Heart left ventricle (tissue), 13 donors: ENCODE data around the gene SNX21.

Source experiments
- CTCF ChIP-seq, 12 donors: fragments of 200-600 bp; sonication (generic) in 4 of 12; IDR thresholded peaks; one replicate each; pipeline versions ENCODE4 v1.5.0 to v1.8.0; 2018 to 2022; ENCODE audit warnings: antibody characterized with exemption in 12 of 12, mild to moderate bottlenecking in 5 of 12
- POLR2A ChIP-seq, 2 donors: fragments of 450-650 bp; IDR thresholded peaks; one replicate each; pipeline ENCODE4 v1.6.1; 2017; ENCODE audit warnings: antibody characterized with exemption in 2 of 2, mild to moderate bottlenecking in 2 of 2, moderate library complexity in 2 of 2
- donor health status: ischemic (EF 13 %, LVEDD 7.1; RV severe dilation, severe dysfunction).
- donor health status: DM: no; HTN: yes; CAD: no.
- donor health status: DM: no; HTN: no; CAD: no.
- donor health status: ischemic (EF 25% LVEDD 6.9; RV normal size, moderate dysfunction).
- donor health status: ischemic (EF 25% LVEDD 5.7; RV mildly dilated, moderate dysfunction).
- donor health status: ischemic (EF 35%, LVEDD 5.7; RV mildly dilated, moderate dysfunction).
- donor health status: nonischemic (EF 11% LVEDD 7.7; RV severe dilation, severe dysfunction).
- donor health status: DM: yes; HTN: yes; CAD: no.
- donor health status: PGD.
- donor health status: ischemic (EF 29% LVEDD 5.4; RV normal size, mild dysfunction).
- donor health status: nonischemic (EF 23%, LVEDD 6.1; RV moderate dilation, normal function).

GRCh38 chr20:45836841-45837240 lies 3.2 kb downstream of the SNX21 start:
- TF ChIP-seq CTCF (IDR thresholded peaks at IDR 0.05): no peak
- TF ChIP-seq POLR2A (IDR thresholded peaks at IDR 0.05): no peak
